Activated CD4-positive, alpha-beta T cell treated with anti-CD3 and anti-CD28 coated beads, Interleukin-2, Interleukin-6, amounts not matched to agents 100 ng/mL and 50 ng/mL, durations not matched to agents 16 hours and 8 hours (primary cell): ENCODE measurements around the gene PHRF1.

Experiments
- DNase-seq: peaks from one replicate; pipeline ENCODE4 v3.0.0-alpha.2; 2020

Gene PHRF1

DNA sequence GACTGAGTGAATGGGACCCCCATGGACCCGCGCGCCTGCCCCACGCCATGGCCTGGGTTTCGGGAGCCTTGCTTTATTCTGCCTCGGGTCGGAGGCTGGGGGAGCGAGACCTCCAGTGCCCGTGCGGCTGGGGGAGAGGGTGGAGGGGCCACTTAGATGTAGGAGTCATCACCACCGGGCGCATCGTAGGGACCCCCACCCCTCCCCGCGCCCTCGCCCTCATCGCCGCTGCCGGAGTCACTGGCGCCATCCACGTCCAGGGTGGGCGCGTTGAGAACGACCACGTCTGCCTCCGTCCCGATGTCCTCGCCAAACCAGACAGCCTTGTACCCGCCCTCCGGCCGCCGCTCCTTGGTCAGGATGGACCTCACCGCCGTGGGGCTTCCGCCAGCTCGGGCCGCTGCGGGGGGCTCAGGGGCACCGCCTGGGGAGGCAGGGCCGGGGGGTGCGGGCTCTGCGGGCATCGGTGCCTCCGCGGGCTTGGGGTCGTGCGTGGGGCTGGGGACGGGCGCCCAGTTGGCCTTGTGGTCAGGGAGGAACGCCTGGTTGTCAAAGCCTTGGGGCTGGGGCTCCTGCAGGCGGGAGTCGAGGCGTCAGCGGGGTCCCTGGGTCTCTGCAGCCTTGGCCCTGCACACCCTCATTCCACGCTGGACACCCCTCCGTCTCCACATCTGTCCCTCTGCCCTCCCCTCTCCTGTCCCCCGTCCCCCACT, 41.1 kb downstream of the PHRF1 start:
- DNase-seq, result no peak

DNA sequence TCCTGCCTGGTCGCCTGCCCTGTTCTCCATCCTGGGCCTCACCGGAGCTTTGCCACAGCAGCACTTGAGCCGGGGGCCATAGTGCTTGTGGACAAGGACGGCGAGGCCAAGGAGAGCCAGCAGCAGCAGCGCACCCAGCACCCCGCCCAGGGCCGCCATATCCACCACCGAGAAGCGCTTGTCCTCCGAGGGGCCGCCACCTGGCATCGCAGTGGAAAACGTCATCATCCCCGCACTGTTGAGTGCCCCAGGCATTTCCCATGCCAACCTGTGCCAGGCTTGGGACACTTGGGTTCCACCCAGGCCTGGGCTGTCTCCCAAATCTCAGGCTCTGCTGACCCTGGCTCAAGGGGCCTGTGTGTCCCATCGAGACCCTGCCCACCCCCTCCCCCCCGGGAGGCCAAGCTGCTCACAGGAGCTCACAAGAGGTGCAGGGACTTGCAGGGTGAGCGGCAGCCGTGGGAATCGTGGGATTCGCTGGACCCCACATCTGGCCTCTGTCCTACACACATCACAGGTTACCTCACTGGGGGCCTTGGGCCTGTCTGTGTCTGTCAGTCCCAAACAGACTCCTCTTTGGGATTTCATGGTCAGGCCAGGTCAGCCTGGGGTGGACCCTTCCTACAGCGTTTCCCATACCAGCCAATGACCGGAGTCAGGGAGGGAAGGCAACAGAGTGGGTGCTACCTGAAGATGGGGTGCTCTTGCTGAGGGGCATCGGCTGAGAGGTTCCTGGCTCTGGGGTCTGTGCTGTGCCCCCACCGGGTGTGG, 41.8 kb downstream of the PHRF1 start:
- no peak for DNase-seq

DNA sequence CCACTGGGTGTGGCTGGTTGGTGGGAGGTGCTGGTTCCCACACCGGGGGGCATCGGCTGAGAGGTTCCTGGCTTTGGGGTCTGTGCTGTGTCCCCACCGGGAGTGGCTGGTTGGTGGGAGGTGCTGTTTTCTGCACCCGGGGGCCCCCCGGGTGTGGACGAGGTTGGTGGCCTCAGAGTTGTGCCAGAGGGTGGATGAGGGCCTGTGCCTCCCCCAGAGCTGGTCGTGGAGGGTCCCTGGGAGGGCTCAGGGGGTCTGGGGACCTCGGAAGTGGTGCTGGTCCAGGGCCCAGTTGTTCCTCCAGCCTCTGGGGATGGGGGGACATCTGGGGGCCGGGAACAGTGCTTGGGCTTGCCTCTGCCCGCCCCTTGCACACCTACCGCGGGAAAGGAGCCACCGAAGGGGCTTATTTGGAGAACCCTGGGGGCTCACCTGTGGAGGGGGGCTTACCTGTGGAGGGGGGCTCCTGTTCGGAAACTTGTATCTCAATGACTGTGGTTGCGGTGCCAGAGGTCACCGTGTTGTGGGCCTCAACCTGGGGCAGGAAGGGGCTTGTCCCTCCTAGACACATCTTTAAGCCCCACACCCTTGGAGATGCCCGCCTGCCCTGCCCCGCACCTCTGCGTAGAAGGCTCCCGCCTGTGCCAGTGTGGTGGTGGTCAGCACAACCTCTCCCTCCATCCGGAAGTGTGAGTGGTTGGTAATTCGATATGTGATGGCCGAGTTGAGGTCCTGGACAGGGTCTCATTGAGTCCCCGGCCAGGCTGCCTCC, 42.8 kb downstream of the PHRF1 start:
- no peak for DNase-seq

DNA sequence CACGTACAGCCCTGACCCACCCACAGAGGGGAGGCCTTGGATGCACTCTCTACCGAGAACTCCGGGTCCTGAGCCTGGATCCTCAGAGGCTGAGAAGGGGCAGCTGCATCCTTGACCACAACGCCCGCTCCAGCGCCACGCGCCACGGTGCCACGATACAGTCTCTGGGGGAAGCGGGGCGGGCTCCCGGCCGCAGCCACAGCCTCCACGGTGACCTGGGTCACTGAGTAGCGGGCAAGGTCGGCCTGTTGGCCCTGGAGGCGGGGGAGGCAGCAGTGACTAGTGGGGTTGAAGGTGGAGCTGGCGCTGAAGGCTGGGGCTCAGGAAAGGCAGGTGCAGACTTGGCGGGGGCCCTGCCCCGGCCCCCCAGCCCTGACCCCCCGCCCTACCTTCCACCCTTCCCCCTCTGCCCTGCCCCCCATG, 43.4 kb downstream of the PHRF1 start:
- no peak for DNase-seq

DNA sequence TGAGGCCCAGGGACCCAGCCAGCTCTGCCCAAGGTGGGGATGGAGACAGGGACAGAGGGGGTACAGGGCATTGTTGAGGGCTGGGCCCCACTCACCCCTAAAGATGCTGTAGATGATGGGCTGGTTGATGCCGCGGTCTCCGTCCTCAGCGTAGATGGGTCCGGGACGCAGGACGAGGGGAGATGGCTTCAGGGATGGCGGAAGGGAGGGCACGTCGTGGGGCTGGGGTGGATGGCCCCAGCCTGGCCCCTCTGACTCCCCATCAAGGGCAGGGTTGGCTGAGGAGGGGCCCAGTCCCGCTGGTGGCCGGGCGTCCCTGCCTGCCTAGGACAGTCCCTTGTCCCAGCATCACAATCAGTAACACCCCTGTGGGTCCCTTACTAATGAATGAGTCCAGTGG, 43.9 kb downstream of the PHRF1 start:
- DNase-seq, result no peak

DNA sequence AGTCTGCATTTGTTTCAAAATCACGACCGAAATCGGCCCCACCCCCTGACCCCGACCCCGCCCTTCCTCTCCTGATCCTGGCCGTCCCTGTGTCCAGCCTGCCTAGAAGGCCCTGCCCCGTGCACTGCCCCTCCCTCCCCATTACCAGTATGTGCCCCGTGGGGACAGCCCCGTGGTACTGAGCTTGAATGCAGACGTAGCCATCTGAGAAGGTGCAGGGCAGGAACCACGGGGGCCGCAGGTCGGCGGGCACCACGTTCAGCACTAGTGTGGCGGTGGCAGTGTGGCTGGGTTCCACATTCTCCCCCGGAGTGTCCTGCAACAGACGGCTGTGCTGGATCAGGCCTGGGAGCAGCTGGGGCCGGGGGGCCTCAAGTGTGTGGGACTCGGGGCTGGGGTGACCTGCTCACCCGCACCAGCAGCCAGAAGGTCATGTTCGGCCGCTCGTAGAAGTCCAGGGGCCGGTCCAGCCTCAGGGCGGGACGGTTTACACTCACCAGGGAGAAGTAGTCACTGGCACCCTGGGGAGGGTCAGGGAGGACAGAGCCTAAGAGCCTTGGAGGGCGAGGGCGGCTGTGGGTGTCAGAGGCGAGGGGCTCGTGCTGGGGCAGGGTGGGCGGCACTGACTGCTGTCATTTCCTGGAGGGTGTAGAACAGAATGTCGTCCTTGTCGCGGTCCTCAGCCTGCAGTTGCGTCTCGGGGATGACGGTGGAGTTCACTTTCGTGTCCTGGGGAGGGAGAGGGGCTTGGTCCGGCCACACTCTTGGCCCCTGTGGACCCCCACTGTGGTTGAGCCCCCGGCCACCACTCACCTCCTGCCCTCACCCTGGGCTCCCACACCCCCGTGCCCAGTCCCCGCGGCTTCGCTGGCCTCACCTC, 44.9 kb downstream of the PHRF1 start:
- DNase-seq, result no peak

DNA sequence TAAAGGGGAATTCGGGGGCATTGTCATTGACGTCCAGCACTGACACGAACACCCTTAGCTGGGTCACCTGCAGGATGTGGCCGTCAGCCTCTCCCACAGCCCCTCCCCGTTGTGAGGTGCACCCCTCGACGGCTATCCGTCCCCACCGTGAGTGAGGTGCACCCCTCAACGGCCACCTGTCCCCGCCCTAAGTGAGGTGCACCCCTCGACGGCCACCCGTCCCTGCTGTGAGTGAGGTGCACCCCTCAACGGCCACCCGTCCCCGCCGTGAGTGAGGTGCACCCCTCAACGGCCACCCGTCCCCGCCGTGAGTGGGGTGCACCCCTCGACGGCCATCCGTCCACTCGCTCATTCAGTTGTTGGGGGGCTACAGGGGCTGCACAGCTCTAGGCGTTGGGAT, 45.6 kb downstream of the PHRF1 start:
- no peak for DNase-seq

DNA sequence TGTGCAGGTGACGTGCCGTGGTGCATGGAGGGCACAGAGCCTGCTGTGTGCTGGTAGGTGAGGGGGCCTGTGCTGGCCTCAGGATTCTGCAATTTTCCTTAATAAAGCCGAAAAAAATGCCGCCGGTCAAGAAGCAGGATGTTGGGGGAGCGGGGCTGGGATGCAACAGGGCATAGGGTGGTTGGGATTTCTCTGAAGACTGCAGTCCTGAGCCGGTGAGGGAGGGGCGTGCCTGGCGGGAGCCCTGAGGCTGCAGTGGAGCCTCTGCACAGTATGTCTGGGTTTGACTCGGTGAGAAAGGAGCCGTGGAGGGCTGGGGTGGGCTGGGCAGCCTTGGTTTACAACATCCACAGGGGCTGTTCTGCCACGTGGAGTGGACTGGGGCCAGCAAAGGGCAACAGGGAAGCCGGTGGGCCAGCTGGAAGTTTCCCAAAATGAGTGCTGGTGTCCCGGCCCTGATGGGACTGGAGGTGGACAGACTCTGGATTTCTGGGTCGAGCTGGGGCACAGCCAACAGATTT, 47.1 kb downstream of the PHRF1 start:
- no peak for DNase-seq

DNA sequence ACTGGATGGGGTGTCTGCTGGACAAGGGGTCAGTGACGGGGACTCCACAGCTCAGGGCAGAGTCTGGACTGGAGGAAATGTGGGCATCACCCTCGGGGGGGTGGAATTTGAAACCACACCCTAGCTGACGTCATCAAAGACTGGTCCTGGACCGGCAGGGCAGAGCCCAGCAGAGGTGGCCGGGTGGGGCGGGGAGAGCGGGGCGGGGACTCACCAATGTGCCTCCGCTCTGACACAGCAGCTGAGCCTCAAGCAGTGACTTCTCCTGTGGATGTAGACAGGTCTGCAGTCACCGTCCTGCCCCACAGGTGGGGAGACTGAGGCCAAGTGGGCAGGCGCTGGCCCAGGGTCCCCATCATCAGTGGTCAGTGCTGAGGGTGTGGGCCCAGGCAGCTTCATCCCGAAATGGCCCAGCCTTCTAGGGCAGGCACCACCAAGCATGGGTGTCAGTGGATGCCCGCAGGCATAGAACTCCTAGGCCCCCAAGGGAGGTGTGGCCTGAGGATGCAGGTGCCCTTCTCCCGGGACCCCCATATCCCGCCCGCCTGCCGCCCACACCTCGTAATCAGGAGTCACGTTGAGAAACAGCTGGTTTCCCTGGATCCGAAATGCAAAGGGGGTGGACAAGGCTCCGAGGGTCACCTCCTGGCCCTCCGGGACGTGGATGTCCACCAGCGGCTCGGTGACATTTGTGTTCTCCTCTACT, 47.9 kb downstream of the PHRF1 start:
- no peak for DNase-seq

DNA sequence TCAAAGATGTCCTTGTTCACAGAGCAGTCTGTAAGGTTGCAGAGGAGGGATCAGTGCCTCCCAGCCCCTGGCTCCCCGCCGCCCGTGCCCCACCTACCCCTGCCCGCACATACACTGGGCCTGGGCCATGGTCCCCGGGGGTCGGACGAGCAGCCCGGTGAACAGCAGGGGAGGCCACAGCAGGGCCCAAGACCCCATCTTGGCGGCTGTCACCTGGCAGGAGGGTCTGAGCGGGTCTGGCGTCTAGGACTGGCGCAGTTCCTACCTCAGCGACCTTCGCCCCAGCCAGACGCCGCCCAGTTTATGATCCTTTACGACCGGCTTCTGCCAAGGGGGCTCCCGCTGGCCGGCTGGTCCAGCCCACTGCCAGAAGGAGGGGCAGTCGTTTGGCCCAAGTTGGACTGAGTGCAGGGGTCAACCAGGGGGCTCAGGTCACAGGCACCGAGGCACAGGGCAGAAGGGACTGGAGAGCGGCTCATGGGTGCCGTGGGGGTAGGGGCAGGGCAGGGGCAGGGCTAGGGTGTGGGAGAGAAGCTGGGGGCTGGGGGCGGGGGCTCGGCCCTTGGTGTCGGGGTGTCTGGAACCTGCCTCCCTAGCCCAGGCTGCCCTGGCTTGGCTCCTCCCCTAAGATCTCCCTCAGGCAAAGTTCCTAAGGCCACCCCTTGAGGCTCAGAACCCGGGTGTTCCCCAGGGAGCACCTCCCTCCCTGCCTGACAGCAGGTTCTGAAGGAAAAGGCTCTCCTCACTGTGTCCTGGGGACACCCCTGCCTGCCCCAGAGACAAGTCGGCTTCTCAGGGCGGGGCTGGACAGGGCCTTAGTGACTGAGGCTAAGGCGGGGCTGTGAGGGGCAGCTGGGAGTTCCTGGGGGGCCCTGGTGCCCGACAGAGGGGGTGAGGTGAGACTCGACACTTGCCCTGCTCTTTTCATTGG, 48.7 kb downstream of the PHRF1 start, which contains the start of gene CDHR5:
Gene CDHR5, minus strand, starts transcription at position 251 of the 931 bp plus-strand sequence. Its CDS starts 53 bp downstream, at position 198.
- DNase-seq, result no peak

DNA sequence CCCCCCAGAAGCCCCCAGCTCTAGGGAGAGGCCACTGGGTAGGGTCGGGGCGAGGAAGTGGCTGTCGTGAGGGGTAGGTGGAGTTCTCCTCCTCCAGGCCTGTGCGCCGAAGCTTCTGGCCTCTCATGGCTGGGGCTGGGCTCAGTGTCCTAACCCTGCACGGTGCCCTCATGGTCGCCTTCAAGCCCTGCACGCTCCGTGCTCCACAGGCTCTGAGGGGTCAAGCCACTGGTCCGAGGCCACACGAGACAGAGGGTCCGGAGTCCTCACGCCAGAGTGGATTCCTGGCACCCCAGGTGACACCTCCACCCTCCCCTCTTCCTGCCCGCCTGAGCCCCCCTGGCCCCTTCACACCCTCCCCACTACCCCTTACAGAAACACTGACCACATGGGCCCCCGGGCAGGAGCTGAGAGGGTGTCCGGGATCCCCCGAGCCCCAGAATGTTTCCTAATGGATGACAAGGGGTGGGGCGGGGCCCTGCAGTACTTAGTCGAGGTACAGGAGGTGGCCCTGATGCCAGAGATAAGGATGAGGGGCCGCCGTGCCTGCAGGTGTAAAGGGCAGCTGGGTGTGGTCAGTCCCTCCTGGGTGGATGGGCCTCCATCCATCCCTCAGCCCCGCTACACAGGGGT, 49.5 kb downstream of the PHRF1 start:
- no peak for DNase-seq

DNA sequence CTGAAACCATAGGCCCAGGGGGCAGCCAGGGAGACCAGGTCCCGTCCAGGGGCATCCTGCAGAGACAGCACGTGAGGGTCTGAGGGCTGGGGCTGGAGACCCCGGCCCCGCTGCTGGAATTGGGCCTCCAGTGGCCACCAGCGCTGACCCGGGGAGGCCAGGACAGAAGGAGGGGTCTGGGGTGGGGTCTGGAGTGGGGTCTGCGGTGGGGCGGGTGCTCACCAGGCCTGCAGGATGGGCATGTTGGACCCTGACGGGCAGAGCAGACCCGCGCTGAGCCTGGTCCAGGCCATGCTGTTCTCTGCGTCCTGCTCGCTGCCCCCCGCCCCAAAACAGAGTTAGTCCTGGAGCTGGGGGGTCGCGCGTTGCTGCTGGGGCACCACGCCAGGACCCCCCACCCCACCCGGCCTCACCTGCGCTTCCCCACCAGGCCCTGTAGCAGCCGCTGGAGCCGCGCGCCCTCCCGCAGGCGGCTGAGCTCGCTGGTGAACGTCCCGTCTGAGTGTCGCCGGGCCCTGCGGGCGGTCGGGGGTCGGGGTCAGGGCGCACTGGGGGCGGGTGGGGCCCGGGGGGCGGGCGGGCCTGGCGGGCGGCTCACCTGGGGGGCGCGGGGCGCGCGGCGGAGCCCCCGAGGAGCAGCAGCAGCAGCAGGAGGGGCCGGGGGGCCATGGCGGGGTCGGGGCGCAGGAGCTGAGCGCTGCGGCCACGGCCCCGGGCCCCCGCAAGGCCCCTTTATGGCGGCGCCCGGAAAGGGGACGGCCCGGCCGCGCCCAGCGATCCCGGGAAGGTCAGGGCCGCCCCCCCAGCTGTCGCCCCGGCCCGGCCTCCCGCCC, 50.4 kb downstream of the PHRF1 start, which contains the start of gene SCT:
Gene SCT, minus strand, starts transcription at position 707 of the 833 bp plus-strand sequence. Its CDS starts 38 bp downstream, at position 669.
- DNase-seq, result no peak

DNA sequence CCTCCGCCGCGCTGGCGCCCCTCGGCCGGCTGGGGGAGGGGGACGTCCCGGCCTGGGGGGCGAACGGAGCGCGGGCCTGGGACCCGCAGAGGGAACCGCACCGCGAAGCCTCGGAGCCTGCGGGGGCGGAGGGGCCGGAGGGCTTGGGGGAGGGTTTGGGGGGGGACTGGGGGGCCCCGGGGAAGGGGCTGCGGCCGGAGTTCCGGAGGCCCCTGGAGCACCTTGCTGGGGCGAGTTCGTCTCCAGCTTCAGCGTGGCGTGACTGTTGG, 51.0 kb downstream of the PHRF1 start:
- DNase-seq, result no peak

DNA sequence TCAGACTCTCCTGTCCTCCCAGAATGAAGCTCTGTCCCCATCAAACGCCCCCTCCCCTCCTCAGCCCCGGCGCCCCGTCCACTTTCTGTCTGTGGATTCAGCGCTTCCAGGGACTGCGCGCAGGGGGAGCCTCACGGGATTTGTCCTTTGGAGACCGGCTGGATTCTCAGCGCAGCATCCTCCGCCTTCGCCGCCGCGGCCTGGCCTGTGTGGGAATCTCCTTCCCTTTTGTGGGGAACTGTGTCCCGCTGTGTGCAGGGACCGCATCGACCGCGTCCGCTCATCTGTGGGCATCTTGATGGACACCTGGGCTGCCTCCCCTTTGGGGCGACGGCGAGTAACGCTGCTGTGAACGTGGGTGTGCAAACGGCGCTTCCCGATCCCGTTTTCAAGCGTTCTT, 51.8 kb downstream of the PHRF1 start:
- DNase-seq, result no peak

DNA sequence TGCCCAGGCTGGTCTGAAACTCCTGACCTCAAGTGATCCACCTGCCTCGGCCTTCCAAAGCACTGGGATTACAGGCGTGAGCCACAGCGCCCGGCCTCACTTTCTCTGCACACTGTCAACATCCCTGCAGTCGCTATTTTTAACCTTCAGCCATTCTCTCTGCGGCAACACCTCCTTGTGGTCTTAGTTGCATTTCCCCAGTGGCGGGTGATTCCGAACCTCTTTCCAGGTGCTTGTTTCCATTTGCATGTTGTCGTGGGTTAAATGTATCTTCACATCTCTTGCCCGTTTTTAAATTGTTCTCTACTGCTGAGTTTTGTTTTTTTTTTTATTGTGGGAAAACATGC, 52.9 kb downstream of the PHRF1 start:
- no peak for DNase-seq

DNA sequence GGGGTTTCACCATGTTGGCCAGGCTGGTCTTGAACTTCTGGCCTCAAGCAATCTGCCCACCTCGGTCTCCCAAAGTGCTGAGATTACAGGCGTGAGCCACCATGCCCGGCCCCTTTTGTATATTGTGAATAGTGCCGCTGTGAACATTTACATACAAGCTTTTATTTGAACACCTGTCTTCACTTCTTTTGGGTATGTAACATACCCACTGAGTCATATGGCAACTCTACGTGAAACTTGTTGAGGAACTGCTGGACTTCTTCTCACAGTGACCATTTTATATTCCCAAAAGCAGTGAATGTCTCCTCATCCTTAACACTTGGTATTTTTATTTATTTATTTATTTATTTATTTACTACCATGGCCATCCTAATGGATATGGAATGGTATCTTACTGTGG, 54.6 kb downstream of the PHRF1 start:
- no peak for DNase-seq

DNA sequence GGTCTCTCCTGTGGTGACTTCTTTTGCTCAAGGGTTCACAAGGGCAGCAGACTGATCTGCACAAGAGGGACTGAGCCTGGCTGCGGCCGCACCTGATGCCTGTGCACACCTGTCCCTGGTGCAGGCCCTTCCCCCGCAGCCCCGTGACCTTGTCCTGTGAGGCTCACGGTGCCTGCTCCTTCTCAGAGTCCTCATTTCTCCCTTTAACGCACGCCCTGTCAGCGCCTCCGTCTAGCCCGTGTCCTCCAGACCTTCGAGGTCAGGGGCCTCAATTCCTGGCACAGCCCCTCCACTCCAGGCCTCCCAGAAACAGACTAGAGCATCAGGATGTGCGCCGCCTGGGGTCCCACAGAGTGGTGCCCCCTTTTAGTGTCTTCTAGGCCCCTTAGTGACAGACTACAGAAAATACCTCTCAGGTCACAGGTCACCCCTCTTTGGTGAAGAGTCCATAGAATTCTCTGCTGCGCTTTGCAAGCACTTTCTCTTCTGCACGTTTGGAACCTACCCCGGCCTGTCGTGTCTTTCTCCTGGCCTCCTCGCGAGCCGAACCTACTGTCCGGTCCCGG, 59.8 kb downstream of the PHRF1 start:
- DNase-seq, result no peak

DNA sequence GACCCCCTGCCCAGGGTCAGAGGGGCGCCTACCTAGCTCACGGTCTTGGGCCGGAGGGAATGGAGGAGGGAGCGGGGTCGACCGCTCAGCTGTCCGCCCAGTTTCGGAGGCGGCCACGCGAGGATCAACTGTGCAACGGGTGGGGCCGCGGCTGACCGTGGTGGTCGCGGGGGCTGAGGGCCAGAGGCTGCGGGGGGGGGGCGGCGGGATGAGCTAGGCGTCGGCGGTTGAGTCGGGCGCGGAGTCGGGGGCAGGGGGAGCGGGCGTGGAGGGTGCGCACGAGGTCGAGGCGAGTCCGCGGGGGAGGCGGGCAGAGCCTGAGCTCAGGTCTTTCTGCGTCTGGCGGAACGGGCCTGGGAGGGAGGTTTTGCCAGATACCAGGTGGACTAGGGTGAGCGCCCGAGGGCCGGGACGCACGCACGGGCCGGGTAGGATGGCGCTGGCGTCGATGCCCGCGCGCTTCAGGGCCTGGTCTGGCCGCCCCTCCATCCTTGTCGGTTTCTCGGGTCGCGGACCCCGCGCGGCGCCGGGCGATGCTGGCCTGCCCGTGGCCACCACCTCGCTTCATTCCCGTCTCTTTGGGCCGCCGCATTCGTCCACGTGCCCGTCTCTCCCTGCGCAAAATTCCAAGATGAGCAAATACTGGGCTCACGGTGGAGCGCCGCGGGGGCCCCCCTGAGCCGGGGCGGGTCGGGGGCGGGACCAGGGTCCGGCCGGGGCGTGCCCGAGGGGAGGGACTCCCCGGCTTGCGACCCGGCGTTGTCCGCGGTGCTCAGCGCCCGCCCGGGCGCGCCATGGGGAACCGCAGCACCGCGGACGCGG, 60.5 kb downstream of the PHRF1 start, which contains the start of gene DRD4:
Gene DRD4, plus strand, starts transcription at position 759 of the 822 bp plus-strand sequence. Its CDS starts 36 bp downstream, at position 795.
- no peak for DNase-seq
